Cardiac muscle cell (in vitro differentiated cells and primary cell): ENCODE data around the gene DENND6B. TPM values are rescaled to one million over a fixed set of nuclear protein-coding genes. Genes with fewer than 3 reads are reported as not detected.

Experiments
- DNase-seq, 2 donors: peaks; one replicate each; pipeline versions ENCODE4 v3.0.0 to v3.0.0-alpha.2; 2010 to 2017; ENCODE audit warnings: low read depth in 1 of 2, low spot score in 1 of 2
- H3K27ac ChIP-seq: fragments of 200-600 bp; sonication (generic); 2 replicates; pipeline ENCODE4 v1.5.1; 2016
- H3K27me3 ChIP-seq: fragments of 200-600 bp; sonication (generic); 2 replicates; pipeline ENCODE4 v1.6.0; 2016; ENCODE audit warnings: control low read depth
- H3K36me3 ChIP-seq: fragments of 200-600 bp; sonication (generic); 2 replicates; pipeline ENCODE4 v1.5.1; 2016; ENCODE audit warnings: control low read depth
- H3K4me1 ChIP-seq: fragments of 200-600 bp; sonication (generic); 2 replicates; pipeline ENCODE4 v1.8.1; 2017; ENCODE audit warnings: low read depth, mild to moderate bottlenecking, mixed run types
- H3K4me3 ChIP-seq: fragments of 200-600 bp; sonication (generic); 2 replicates; pipeline ENCODE4 v1.5.1; 2016; ENCODE audit warnings: mild to moderate bottlenecking
- H3K9me3 ChIP-seq: fragments of 200-600 bp; sonication (generic); 2 replicates; pipeline ENCODE4 v1.5.1; 2017; ENCODE audit warnings: low read depth, mild to moderate bottlenecking, control low read depth
- CTCF ChIP-seq: IDR thresholded peaks from 2 replicates; pipeline ENCODE4 v1.5.1; 2012; ENCODE audit warnings: low read depth, mild to moderate bottlenecking, low read length
- polyA plus RNA-seq: library from polyadenylated mRNA; unstranded; fragments of >200 nt; fragmentation: Nextera tagmentation; extraction: Ambion mirVana; gene quantifications from 2 replicates; pipeline ENCODE4 v1.2.1, GENCODE V29; 2016
- total RNA-seq: library from RNA; depleted of rRNA; stranded (reverse); fragments of >200 nt; gene quantifications from 2 replicates; pipeline ENCODE4 v1.2.3, GENCODE V29; 2016

The DENND6B gene
- total and polyA plus RNA-seq, 2 experiments from 2014 or later = 7.0 to 13.3 TPM

- Histone ChIP-seq H3K27ac (no peak overlapping the region), H3K4me3 (no peak overlapping the region), H3K9me3 (no peaks in the 10 kb centered on the region), H3K27me3 (no peaks in the 10 kb centered on the region), H3K4me1 (no peaks in the 10 kb centered on the region), H3K36me3 (peaks cover 59% of the 10 kb centered on the region)
- DNase-seq = peak in 1 of 2 donors; percentile 58
- TF ChIP-seq CTCF = no peak
Measured at GRCh38 chr22:50282361-50283155, 44.3 kb downstream of the DENND6B start.

GRCh38 chr22:50281957-50282356, 44.9 kb downstream of the DENND6B start:
- no peak overlapping the region for H3K4me3 ChIP-seq
- H3K36me3 ChIP-seq = peaks cover 63% of the 10 kb centered on the region
- H3K27ac ChIP-seq = no peak overlapping the region
- TF ChIP-seq CTCF = no peak
- no peak for DNase-seq
- no peaks in the 10 kb centered on the region for H3K27me3 ChIP-seq
- no peaks in the 10 kb centered on the region for H3K4me1 ChIP-seq
- no peaks in the 10 kb centered on the region for H3K9me3 ChIP-seq

GRCh38 chr22:50281384-50281760, 45.4 kb downstream of the DENND6B start:
- Histone ChIP-seq H3K4me3 (no peak overlapping the region), H3K36me3 (peaks cover 58% of the 10 kb centered on the region), H3K9me3 (no peaks in the 10 kb centered on the region), H3K27ac (no peak overlapping the region), H3K27me3 (no peaks in the 10 kb centered on the region), H3K4me1 (no peaks in the 10 kb centered on the region)
- DNase-seq = no peak
- TF ChIP-seq CTCF = no peak

- peaks cover 53% of the 10 kb centered on the region for H3K36me3 ChIP-seq
- H3K4me3 ChIP-seq = no peak overlapping the region
- TF ChIP-seq CTCF = no peak
- no peaks in the 10 kb centered on the region for H3K9me3 ChIP-seq
- H3K4me1 ChIP-seq = no peaks in the 10 kb centered on the region
- H3K27ac ChIP-seq = no peak overlapping the region
- no peaks in the 10 kb centered on the region for H3K27me3 ChIP-seq
- no peak for DNase-seq
Measured at GRCh38 chr22:50280708-50281383, 46.0 kb downstream of the DENND6B start.

GRCh38 chr22:50280022-50280707, 46.6 kb downstream of the DENND6B start:
- Histone ChIP-seq H3K9me3 (no peaks in the 10 kb centered on the region), H3K4me3 (no peak overlapping the region), H3K27ac (no peak overlapping the region), H3K4me1 (no peaks in the 10 kb centered on the region), H3K27me3 (no peaks in the 10 kb centered on the region), H3K36me3 (peaks cover 51% of the 10 kb centered on the region)
- no peak for TF ChIP-seq CTCF
- DNase-seq = no peak
